LNCAP (cell line): Measurements from ENCODE around the gene PRSS12.

ENCODE experiments used
- TF ChIP-seq, protein P1 (sequence below): fragments of 450-650 bp; IDR thresholded peaks from 2 replicates; pipeline ENCODE4 v1.5.1; 2017; ENCODE audit warnings: mild to moderate bottlenecking

The PRSS12 gene

GRCh38 chr4:118389721-118390120 lies 36.9 kb upstream of the PRSS12 start:
- TF ChIP-seq, protein P1, sequence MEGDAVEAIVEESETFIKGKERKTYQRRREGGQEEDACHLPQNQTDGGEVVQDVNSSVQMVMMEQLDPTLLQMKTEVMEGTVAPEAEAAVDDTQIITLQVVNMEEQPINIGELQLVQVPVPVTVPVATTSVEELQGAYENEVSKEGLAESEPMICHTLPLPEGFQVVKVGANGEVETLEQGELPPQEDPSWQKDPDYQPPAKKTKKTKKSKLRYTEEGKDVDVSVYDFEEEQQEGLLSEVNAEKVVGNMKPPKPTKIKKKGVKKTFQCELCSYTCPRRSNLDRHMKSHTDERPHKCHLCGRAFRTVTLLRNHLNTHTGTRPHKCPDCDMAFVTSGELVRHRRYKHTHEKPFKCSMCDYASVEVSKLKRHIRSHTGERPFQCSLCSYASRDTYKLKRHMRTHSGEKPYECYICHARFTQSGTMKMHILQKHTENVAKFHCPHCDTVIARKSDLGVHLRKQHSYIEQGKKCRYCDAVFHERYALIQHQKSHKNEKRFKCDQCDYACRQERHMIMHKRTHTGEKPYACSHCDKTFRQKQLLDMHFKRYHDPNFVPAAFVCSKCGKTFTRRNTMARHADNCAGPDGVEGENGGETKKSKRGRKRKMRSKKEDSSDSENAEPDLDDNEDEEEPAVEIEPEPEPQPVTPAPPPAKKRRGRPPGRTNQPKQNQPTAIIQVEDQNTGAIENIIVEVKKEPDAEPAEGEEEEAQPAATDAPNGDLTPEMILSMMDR = no peak

DNA sequence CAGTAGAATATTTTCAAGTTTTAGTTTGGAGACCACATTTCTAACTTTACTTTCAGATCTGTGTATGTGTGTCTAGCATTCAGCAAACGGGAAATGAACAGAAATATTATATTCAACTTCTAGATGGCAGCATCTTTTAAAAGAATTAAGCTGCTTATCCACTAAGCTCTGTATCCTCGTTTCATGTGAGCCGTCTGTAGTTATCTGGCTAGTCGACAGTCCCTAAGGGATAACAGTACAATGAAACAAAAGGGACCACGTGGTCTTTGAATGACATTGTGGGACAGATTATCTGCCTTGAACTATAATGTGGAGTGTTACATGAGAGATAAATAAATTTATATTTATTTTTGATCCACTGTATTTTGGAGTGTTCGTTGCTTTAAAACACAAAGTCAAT lies 35.8 kb upstream of the PRSS12 start:
- TF ChIP-seq, protein P1 = no peak

DNA sequence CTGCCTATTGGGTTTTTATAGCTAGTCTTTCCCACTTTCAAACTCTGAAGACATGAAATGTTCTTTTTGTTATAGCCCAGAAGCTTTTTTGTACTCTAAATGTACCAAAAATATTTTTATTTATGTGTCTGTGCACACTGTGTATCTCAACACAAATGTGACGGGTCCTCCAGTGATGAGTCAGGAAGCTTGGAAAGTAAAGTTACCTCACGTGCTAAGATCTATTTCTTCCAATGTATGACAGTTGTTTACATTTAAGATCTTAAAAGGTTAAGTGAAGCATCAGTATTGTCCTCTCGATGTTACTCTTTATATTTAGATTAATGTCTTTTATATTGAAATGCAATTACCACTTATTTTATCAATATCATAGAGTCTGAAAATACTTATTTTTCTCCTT lies 29.1 kb upstream of the PRSS12 start:
- TF ChIP-seq, protein P1 = no peak

- TF ChIP-seq, protein P1 = no peak
Measured at GRCh38 chr4:118373614-118374255, 20.9 kb upstream of the PRSS12 start.

DNA sequence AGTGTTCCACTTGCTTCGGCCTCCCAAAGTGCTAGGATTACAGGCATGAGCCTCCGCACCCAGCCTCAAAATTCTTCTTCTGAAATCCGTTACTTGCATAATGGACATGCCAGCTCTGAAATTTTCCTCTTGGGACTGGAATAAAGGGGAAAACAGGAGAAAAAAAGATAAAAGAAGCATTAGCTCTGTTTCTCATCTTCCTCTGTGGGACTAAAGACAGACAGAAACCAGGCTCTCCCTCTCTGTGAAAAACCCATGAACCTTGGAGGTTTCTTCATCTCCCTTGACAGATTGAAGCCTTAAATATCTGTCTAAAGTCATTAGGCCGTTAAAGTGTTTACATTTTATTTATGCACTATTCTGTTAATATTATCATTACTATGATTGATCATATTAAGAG lies 19.4 kb upstream of the PRSS12 start:
- TF ChIP-seq, protein P1 = no peak

- TF ChIP-seq, protein P1 = no peak
Measured at GRCh38 chr4:118369231-118369630, 16.4 kb upstream of the PRSS12 start.

DNA sequence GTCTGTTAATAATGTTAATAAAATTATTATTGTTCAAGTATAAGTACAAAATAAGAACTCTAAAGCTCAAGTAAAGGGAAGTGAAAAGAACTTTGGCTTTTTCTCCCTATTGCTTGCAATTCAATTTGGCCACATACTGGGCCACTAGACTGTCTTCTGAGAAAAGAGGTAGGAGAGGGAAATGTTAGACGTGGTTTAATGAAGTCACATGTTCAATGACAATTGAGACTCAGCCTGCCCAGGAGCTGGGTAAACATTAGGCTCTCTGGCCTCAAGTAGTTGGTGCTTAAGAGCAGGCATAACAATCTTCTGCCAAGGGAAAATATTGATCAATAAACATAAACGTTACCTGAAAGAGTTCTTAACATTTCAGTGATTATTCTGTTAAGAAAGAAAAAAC lies 15.1 kb upstream of the PRSS12 start:
- TF ChIP-seq, protein P1 = no peak

DNA sequence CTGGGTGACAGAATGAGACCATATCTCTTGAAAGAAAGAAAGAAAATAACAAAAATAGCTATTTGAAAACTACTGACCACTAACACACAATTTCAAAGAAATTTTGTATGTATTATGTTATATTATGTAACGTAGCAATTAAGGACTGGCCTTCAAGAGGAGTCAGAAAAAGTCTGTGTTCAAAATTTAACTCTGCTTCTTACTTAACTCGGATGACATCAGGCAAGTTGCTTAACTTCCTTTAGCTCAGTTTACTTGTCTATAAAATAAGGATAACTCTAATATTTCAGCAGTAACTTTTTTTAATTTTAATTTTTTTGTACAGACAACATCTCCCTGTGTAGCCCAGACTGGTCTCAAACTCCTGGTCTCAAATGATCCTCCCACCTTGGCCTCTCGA lies 14.6 kb upstream of the PRSS12 start:
- TF ChIP-seq, protein P1 = no peak
